Stimulated activated CD4-positive, alpha-beta T cell treated with anti-CD3 and anti-CD28 coated beads, Interleukin-4, amount 100 ng/mL, for 24 hours (primary cell): Measurements from ENCODE around the gene GABPA.
"Not testable (repeated sequence)": the region's sequence is repeated elsewhere in the genome, so short reads cannot be mapped to it uniquely, and the experiment has no call there.

Experiments used
- DNase-seq: peaks from one replicate; pipeline ENCODE4 v3.0.0-alpha.2; 2020

GABPA gene

DNA sequence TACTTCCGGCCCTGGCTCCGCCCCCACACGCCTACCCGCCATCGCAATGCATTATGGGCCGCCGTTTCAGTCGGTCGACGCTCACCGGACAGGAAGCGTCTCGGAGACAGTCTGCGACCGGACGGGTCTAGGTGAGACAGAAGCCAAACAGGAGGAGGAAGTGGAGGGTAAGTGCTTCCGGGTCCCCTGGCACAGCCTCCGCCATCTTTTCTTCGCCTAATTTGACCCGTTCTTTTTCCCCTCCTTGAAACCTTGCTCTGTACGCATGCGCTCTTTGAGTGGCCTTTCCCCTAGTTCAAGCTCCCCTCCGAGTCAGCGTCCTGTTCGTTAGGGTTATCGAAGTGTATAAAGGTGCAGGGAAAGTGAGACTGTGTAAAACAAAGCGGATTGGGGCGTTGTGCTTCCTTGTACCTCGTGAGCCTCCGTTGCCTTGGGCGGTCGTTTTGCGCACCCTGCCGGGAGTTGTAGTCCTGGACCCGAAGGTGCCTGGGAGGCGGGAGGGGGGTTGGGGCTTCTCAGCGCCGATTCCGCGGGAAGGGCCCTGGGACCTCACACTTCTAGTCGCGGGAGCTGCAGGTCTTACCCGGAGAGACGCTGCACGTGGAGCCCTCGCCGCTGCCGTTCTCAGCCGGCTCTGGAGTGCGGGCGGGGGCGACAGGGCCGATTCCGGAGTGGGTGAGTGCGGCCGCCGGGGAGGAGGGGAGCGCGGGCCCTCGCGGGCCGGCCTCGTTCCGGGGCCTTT lies at the start of gene GABPA, which contains the start of gene ATP5PF:
GABPA (plus strand) TSS at position 69 of the 742 bp plus-strand sequence. CDS start 6,627 bp downstream, outside the sequence.
ATP5PF (minus strand) TSS at position 1 of the 742 bp plus-strand sequence. CDS start 5,110 bp downstream, outside the sequence.
- peak; percentile 98 for DNase-seq

DNA sequence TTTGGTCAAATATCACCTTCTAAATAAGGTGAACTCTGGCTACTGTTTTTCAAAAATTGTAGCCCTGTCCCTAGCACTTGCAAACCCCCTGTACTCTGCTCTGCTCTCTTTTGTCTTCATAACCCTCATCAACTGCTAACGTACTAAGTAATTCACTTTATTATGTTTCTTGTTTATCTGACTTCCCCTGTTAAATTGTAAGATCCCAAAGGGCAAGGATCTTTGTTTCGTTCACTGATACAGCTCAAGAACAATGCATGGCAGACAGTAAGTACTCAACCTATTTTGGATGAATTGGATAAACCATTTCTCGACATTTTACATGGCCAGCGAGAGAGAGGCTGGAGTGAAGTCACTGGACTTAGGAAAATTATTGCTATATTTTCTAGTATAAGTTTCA lies 47.0 kb upstream of the GABPA start:
- DNase-seq, result no peak

GRCh38 chr21:25688275-25689155 lies 46.3 kb upstream of the GABPA start:
- no peak for DNase-seq

- DNase-seq, result no peak
Measured at GRCh38 chr21:25689226-25689625, 45.5 kb upstream of the GABPA start.

DNA sequence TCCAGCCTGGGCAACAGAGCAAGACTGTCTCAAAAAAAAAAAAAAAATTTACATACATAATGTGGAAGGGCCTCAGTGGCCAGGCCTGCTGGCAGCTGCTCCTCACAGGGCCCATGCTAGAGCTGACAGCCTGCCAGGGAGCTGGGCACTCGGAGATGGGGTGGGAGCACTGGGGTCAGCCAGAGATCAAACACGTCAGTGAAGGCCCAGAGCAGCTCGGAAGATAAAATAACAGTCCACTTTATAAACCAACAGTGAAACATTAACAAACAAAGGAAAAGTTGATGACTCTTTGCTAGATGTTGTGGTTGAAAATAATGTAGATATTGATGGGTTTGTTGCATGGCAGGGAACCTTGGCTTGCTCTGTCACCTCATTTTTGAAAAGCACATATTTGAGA lies 42.8 kb upstream of the GABPA start:
- no peak for DNase-seq

DNA sequence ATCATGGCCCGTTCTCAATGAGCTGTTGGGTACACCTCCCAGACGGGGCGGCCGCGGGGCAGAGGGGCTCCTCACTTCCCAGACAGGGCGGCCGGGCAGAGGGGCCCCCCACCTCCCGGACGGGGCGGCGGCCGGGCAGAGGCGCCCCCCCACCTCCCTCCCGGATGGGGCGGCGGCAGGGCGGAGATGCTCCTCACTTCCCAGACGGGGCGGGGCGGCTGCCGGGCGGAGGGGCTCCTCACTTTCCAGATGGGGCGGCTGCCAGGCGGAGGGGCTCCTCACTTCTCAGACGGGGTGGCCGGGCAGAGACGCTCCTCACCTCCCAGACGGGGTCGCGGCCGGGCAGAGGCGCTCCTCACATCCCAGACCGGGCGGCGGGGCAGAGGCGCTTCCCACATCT lies 39.3 kb upstream of the GABPA start:
- DNase-seq, result not testable (repeated sequence)

- DNase-seq, result no peak
Measured at GRCh38 chr21:25700741-25701140, 34.0 kb upstream of the GABPA start.

GRCh38 chr21:25701529-25701928 lies 33.2 kb upstream of the GABPA start:
- DNase-seq, result no peak

- peak; percentile 58 for DNase-seq
Measured at GRCh38 chr21:25708467-25709065, 26.2 kb upstream of the GABPA start.

DNA sequence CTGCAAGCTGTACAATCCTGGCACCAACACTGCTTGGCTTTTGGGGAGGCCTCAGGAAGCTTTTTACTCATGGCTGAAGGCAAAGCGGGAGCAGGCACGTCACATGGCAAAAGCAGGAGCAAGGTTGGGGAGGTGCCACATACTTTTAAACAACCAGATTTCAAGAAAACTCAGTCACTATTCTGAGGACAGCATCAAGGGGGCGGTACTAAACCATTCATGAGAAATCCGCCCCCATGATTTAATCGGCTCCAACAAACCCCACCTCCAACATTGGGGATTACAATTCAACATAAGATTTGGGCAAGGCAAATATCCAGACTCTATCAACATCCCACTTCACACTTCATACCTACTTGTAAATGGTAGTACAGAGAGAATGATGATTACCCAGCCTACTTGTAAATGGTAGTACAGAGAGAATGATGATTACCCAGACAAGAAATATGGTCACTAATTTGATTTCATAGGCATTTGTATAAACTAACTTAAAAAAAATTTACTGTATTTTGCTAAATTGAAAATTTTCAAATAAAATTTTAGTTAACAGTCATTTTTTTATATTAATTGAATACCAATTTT lies 25.0 kb upstream of the GABPA start:
- no peak for DNase-seq

DNA sequence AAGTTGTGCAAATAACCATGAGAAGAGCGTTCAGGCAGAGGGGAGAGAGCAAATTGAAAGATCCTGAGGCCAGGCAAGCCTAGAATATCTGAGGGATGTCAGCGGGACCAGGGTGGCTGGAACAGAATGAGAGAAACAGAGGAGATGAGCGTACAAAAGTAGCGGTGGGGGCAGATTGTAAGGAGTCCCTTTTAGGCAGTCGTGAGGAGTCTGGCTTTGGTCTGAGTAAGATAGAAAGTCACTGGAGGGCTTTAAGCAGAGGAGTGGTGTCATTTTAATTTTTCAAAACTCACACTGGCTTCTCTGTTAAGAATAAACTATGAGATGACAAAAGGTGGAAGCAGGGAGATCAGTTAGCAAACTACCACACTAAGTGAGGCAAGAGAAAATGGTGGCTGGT lies 24.2 kb upstream of the GABPA start:
- no peak for DNase-seq

- not testable (repeated sequence) for DNase-seq
Measured at GRCh38 chr21:25714066-25714465, 20.7 kb upstream of the GABPA start.

GRCh38 chr21:25717491-25718147 lies 17.2 kb upstream of the GABPA start:
- DNase-seq, result no peak

- no peak for DNase-seq
Measured at GRCh38 chr21:25721987-25722386, 12.8 kb upstream of the GABPA start.

GRCh38 chr21:25722631-25723030 lies 12.1 kb upstream of the GABPA start:
- DNase-seq, result no peak

DNA sequence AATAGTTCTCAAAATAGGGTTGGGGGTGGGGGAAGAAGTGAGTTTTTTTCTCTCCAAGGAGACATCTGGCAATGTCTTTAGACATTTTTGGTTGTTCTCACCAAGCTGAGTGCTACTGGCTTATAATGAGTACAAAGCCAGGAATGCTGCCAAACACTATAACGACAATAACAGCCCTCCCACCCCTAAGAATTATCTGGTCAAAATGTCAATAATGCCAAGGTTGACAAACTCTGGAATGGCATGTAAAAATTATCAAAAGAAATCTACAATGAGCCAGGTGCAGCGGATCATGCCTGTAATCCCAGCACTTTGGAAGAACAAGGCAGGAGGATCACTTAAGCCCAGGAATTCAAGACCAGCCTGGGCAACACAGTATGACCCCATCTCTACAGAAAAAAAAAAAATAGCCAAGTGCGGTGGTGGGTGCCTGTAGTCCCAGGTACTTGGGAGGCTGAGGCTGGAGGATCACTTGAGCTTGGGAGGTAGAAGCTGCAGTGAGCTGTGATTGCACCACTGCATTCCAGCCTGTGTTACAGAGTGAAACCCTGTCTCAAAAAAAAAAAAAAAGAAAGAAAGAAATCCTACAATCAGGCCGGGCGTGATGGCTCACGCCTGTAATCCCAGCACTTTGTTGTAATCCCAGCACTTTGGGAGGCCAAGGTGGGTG lies 2.5 kb upstream of the GABPA start:
- DNase-seq, result no peak

- peak; percentile 43 for DNase-seq
Measured at GRCh38 chr21:25733859-25734653, 716 bp upstream of the GABPA start.

DNA sequence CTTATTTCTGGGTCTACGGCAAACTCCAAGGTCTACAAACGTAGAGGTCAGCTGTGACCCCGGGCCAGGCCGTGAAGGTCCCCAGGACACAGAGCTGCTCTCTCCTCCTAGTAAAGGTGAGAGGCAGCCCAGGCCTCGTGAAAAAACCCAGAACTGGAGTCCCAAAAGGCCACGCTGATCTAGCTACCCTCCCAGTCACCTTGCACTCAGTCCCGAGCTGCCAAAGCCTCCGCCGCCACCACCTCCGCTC lies 193 bp upstream of the GABPA start:
- no peak for DNase-seq

DNA sequence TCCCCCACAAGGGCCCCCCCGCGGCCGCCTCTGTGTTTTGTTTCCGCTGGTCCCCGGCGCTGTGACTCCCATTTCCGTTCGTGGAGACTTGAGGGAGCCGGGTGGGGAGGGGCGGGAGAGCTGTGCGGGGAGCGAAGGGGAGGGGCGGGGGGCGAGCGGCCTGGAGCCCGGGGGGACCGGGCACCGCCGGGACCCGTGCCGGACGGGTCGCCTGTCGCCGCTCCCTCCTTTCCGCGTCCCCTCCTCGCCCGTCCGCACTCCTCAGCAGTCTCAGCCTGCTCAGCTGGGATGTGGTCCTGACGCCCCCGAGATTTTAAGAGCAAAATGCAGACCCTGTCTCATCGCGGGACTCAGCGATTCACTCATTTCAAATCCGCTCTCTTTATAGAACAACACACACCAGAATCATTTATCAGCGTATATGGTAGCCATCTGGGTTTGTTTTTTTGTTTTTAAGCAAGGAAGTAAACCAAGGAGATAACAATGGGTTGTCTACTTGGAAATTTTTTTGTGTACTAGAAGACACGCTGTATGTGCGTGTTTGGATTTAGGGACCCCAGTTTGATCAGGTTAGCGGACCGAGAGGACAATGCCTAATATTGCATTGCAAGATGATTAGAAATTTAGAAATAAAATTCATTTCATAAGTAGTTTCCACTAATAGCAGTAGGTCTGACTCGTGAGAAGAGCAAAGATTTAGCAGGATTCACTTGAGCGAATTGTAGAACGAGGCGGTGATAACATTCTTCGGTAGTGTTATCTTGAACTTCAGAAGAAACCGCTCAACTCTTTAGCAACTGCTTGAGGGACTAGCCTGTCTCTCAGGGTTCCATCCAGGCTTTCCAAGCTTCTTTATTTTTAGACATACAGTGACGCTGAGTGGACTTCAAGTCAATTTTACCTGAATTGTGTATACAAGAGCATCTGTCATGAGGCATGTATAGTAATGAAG lies 1.1 kb downstream of the GABPA start:
- peak; percentile 81 for DNase-seq

GRCh38 chr21:25737421-25737820 lies 2.6 kb downstream of the GABPA start:
- no peak for DNase-seq
